Urothelium cell line (cell line): Measurements from ENCODE around the gene SLC12A4.
"Not testable (repeated sequence)": the region's sequence is repeated elsewhere in the genome, so short reads cannot be mapped to it uniquely, and the experiment has no call there.

Experiments used
- DNase-seq: peaks from one replicate; pipeline ENCODE4 v3.0.0; 2011; ENCODE audit warnings: low spot score, mixed read lengths
- FAIRE-seq: peaks from 2 replicates; lab custom pipeline; 2011; peaks lifted over from hg19 to GRCh38; lab: Jason Lieb, UNC

The SLC12A4 gene

DNA sequence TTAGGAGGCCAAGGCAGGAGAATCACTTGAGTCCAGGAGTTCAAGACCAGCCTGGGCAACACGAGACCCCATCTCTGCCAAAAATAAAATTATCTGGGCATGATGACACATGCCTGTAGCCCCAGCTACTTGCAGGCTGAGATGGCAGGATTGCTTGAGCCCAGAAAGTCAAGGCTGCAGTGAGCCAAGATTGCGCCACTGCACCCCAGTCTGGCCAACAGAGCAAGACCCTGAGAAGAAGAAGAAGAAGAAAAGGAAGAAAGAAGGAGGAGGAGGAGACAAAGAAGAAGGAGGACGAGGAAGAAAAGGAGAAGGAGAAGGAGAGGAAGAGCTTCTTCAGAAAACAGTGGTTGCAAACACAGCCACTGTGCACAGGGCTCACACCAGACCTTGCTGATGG, 20.2 kb upstream of the SLC12A4 start:
- FAIRE-seq, result no peak
- no peak for DNase-seq

DNA sequence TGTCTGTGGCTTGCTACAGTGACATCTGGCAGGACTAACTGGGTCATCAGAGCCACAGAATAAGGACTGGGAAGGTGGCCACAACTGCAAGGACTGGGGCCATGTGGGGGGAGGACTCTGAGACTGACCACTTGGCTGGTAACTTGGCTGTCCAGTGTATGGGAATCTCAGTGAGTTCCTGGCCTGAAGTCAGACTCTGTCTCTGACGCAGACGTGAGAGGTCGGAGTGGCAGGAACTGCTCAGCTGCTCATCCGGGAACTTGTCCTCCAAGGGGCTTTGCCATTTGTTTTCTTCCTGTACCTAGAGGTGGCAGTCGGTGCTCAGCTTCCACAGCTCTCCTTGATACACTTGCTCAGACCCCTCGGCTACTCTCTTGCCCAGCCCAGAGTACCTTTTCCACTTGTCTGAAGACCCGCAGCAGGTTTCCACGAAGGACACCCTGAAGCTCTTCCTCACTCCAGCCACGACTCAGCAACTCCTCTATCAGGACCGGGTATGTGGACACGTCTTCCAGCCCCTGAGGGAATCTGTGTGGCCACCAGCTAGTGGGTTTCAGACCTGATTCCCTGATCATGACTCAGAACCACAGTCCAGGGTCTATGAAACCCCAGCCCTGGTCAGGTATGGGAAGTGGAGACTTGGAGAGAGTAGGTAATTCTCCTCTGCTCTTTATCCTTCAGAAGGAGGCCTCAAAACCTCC, 19.2 kb upstream of the SLC12A4 start:
- no peak for FAIRE-seq
- no peak for DNase-seq

DNA sequence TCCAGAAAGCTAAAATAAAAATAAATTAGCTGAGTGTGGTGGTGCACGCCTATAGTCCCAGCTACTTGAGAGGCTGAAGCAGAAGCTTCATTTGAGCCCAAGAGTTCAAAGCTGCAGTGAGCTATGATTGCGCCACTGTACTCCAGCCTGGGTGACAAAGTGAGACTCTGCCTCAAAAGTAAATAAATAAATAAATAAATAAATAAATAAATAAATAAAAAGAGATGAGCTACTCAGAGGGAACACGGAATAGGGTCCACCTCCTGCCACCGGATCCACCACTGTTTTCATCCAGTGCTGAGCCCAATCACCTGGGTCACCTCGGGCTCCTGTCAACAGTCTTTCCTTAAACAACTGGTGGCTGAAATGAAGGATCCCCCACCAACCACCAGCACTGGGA, 18.5 kb upstream of the SLC12A4 start:
- DNase-seq (no peak), FAIRE-seq (no peak)

DNA sequence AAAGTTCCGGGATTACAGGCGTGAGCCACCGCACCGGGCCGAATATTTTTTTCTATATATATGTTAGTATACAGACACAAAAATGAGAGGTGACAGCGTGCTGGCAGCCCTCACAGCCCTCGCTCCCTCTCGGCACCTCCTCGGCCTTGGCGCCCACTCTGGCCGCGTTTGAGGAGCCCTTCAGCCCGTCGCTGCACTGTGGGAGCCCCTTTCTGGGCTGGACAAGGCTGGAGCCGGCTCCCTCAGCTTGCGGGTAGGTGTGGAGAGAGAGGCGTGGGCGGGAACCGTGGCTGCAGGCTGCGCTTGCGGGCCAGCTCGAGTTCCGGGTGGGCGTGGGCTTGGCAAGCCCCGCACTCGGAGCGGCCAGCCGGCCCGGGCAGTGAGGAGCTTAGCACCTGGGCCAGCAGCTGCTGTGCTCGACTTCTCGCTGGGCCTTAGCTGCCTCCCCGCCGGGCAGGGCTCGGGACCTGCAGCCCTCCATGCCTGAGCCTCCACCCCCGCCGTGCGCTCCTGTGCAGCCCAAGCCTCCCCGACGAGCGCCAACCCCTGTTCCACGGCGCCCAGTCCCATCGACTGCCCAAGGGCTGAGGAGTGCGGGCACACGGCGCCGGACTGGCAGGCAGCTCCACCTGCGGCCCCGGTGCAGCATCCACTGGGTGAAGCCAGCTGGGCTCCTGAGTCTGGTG, 13.7 kb upstream of the SLC12A4 start:
- FAIRE-seq, result no peak
- no peak for DNase-seq

DNA sequence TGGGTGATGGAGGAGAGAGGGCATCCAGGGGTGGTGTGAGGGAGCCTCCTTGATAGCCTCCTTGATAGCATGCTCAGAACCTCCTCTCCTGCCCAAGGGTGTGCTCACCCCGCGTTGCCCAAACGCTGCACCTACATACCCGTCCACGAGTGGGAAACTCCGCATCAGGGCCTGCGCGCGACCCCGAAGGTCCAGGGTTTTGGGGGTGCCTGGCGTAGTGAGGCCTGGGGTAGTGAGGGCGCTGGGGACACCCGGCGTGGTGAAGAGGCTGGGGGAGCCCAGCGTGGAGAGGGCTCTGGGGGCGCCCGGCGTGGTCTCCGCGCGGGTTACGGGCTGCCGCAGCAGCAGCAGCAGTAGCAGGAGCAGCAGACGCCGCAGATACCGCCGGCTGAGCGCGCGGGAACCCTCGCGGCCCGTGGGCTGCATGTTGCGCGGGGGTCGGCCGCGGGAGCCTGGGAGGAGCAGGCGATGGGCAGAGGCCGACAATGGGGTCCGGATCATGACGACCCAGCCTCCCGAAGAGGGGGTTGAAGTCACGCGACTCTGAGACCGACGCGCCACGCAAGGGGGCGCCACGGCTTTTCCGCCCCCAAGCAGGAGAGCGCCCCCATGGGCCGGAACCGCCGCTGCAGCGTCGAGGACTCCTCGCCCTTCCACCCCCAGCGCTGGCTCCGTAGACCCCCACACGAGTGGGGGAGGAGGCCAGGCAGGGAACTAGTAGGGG, 11.7 kb upstream of the SLC12A4 start, which contains the start of gene DPEP3:
Gene DPEP3, minus strand, starts transcription at position 545 of the 724 bp plus-strand sequence. Its CDS starts 119 bp downstream, at position 426.
- FAIRE-seq (no peak), DNase-seq (no peak)

DNA sequence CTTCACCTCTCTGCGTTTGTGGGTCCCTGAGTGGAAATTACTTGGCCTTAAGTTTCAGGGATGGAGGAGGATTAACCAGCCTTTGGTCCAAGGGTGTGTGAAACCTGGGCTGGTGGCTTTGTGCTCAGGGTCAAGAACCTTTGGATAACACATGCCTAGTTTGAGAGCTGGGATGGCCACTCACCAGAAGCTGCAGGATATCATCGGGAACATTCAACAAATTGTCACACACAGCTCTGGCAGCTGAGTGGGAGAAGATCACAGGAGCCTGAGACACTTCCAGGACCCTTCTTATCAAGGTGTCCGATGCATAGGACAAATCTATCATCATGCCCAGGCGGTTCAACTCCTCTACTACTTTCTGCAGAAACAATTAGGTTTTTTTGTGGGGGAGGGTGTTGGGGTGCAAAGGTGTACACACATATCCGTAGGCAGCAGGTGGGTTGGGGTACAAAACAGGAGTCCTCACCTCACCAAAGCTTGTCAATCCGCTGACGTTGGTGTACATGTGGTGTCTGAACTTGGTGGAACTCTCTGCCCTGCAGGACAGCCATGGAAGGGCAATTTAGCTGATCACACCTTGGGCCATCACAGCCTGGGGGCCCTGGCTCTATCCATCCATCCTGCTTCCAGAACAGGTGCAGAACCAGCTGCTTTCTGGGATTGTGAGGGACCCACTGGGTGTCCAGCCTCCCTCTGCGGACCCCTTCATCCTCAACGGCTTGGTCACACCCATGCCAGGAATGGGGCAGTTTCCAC, 9.2 kb upstream of the SLC12A4 start:
- no peak for FAIRE-seq
- no peak for DNase-seq

DNA sequence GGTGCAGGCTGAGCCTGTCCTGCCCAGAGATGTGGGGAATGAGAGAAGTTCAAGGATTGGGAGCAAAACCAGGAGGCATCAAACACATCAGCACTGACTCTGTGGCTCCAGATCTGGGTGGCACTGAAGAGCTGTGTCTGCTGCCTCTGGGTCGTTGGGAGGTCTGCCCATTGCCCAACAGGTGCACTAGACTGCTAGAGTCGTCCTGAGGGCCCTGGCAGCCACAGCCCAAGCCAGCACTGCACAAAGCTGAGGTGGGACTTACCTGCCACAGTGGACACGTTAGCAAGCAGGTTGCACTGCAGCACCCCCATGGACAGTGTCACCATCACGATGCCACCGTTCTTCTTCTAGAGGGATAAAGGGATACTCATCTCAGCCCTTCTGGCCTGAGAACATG, 8.6 kb upstream of the SLC12A4 start:
- no peak for FAIRE-seq
- DNase-seq, result no peak

DNA sequence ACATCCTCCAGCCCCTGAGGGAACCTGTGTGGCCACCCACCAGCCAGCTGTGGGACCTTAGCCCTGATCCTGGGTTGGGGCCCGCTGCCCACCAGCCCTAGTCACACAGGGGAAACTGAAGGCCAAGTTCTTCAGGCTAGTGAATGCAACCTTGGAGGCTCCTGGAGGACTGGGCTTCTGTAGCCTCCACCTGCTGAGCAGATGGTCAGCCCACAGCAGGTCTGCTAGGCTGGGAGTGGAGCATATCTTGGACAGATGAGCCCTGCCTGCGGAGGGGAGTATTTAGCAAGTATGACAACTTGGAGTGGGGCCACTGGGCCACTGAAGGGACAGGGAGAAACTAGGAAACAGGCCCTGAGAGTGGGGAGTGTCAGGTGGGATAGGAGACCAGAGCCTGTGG, 7.8 kb upstream of the SLC12A4 start:
- FAIRE-seq, result no peak
- no peak for DNase-seq

DNA sequence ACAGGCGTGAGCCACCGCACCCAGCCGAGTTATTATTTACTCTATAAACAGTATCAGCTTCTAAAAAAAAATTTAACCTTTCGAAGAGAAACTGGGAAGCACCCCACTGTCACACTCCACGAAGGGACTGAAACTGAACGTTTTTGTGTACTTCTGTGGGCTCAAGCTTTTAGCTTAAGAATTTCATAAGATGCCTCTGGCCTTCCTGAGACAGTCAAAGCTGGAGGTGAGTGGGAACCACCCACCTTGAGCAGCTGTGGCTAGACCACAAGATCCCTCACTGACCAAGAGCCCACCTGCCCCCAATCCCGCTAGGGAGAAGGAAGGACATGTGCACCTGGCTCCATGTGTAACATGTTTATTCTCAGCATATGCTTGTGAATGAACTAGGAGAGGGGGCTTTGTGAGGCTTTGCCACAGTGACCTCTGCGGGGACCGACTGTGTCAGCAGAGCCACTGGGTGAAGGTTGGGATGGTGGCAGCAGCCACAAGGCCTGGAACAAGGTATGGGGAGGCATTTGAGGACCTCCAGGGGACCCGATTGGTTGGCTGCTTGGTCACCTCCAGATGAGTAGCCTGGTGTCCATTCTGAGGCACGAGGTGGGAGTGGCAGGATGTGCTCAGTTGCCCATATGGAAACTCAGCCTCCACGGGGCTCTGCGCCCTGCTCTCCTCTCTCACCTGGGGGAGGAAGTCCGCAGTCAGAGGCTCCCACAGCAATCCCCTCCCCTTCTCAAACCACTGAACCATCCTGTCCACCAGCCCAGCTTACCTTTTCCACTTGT, 7.1 kb upstream of the SLC12A4 start:
- no peak for FAIRE-seq
- no peak for DNase-seq

DNA sequence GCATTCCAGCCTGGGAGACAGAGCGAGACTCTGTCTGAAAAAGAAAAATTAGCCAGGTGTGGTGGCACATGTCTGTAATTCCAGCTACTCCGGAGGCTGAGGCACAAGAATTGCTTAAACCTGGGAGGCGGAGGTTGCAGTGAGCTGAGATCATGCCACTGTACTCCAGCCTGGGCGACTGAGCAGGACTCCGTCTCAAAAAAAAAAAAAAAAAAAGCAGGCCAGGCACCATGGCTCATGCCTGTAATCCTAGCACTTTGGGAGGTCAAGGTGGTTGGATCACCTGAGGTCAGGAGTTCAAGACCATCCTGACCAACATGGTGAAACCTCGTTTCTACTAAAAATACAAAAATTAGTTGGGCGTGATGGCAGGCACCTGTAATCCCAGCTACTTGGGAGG, 3.8 kb upstream of the SLC12A4 start:
- not testable (repeated sequence) for FAIRE-seq, DNase-seq

DNA sequence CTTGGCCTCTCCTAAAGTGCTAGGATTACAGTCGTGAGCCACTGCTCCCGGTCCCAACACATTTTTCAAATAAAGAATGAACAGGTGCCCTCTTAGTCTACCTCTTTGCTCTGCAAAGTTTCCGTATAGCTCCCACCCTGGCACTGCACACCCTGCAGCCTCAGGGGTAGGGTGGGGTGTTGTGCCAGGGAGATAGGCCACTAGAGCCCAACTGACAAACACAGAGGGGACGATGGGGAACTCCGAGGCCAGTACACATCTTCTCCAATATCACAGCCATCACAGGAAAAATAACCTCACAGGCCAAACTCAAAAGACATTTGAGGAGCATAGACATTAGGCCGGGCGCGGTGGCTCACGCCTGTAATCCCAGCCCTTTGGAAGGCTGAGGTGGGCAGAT, 2.7 kb upstream of the SLC12A4 start:
- DNase-seq (no peak), FAIRE-seq (no peak)

DNA sequence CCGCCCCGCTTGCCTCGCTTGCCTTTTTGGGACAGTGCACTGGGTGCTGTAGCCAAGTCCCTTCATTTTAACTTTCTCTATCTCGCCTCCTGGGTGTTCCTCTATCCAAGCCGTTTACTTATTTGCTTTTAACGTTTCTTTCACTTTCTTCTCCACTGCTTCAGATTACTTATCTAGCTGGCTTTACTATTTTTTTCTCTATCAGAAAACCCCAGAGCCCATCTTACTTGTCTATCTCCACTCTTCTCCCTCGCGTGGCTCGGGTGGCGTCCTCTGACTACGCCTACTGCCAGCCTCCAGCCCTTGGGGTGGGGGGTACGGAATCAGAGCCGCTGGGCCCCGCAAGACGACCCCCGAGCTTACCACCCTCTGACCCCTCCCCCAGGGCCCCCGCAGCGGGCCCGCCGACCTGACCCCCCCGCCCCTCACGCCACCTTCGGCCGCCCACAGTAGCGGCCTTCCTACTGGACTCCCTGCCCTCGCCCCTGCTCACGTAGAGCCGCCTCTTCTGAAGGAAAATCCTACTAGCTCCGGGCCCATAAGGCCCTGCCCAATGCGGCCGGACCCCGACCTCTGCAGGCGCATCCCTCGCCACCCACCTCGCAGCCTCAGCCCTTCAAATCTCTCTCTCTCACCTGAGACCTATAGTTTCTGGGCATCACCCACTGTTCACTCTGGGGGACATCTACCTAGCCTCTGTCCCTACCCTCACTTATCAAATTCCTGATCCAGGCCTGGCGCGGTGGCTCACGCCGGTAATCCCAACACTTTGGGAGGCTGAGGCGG, 1.0 kb upstream of the SLC12A4 start:
- FAIRE-seq, result no peak
- DNase-seq, result no peak

DNA sequence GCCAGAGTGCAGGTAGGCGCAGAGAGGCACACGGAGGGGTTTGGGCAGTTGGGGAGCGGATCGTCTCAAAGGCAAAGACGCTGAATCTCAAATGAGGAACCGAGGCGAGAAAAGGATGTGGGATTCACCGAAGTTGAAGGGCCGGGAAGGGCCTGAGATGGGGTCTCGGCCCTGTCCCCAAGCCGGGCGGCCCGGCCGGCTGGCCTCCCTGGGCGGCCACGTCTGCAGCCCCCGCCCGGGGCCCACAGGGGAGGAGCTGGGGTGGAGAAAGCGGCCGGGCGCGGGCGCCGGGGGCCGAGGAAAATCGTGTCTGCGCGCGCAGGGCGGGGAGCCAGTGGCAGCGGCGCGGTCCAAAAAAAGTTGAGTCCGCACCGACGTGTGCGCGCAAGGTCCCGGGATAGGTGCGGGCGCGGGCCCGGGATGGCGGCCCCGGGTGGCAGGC, 458 bp downstream of the SLC12A4 start:
- DNase-seq (peak; percentile 58), FAIRE-seq (no peak)

DNA sequence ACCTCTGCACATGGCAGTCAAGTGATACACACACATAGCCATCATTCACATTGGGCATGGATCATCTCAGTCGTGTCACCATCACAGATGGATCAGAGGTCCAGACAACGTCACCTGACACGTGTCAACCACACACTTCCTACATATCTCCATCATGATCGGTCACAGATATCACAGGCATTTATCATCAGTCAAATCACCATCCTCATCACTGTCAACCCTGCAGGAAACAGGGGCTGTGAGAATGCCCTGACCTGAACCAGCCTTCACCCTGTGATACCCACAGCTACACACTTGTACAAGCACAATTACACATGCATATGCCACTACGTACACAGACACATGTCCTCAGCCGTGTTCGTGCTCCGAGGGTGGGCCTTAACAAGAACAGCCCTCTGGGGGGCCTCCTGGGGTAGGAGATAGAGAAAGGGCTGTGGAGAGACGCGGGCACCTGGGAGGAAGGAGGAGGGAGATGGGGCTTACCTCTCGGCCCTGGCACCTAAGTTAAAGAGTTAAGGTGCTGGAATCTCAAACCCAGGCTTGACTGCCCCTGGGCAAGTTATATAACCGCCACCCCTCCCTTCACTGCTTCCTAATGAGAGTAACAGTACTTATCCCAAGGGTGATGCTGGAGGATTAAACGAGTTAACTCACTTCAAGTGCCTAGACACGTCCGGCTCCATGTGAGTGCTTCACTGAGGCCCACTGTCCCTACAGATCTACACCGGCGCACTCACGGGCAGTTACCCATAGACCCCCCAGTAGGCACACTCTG, 1.1 kb downstream of the SLC12A4 start:
- DNase-seq (no peak), FAIRE-seq (peak; percentile 37)

DNA sequence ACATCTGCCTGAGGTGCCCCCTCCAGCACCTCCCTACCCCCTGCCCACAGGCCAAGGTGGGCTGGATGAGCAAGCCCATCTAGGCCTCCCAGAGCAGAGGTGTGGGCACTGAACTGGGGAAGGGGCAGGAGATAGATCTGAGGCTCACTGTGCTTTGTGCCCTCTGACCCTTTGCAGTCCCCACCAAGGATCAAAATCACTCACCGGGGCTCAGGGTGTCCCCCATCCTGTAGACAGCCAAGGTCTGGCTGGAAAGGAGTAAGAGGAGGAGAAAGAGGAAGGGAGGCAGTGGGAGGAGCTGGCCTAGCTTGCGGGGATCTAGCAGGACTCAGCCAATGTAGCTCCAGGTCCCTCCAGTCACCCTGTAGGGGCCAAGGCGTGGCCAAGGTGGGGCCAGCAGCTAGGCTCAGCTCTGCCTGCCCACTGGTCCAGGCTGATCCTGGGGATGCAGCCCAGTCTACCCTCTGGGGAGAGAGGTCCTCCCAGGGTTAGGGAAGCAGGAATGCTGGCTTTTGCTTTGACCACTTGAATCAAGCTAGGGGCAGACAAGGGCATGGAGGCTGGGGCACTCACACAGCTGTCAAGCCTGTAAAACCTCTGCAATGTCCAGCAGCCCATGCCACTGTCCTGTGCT, 1.8 kb downstream of the SLC12A4 start:
- no peak for FAIRE-seq
- peak; percentile 77 for DNase-seq

DNA sequence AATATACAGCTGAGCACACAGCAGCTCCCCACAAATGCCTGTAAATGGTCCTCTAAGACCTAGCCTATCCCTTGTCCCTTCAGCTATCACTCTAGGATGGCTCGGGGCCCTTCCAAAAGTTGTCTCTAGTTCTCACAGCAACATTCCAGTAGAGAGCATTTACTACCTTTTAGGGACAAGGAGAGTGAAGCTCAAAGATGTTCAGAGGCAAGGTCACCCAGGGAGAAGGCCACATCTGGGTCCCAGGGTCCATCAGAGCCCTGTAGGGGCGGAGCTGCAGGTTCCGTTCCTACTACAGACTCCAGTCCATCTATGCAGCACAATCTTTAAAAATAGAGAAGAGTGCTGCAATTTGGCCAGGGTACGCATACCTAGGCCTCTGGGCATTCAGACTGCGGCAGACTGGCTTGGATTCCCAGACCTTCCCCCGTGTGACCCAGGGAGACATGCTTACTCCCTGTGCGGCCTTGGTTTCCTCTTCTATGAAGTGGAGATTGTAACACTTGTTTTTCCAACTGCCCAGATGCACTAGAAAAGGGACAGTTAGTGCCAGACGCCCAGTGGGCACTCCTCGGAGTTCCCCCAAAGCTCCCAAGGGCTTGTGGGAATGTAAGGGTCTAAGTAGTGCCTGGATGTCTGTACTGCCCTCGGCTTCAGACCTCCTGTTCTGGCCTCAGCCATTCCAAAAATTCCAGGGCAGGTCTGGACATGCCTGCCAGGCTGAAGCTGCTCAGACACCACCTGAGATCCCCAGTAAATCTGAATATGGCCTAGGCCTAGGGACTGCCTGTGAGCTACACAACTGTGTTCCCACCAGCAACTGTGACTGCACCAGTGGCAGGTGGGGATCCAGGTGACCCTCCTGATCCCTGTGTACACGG, 2.5 kb downstream of the SLC12A4 start:
- no peak for FAIRE-seq
- DNase-seq, result no peak

DNA sequence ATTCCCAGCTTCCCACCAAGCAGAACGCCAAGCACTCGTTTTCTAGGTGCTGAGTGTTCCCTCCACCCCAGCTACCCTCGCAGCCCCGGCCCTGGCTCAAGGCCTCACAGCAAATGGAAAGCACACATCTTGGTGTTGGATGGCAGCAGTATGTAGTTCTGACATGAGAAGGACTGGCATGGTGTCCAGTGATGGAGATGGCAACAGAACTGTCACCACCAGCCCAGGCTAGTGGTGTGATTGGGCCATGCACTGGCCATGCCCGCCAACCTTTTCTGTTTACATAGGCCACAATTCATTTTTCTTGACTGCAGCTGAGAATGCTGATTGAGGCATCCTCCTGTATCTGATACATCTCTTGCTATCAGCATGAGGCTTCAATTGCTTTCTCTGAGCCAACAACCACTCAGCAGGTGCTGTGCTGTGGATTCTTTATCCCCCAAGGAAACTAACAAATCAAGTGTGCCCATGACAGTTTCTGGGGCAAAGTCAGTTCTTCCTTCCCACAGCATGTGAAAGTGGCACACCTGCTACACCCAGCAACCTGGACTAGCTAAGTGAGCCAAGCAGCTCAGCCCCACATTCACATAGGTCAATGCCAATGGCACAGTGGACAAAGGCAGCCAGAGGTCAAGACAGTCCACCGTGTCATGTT, 3.8 kb downstream of the SLC12A4 start:
- FAIRE-seq, result no peak
- no peak for DNase-seq
